NCI-H1930 (cell line): Measurements from ENCODE around the gene UBE2E2.

ENCODE experiments used
- DNase-seq, 2 experiments: peaks; one replicate each; lab custom pipeline; 2025; lab: John Stamatoyannopoulos, UW

Gene UBE2E2

DNA sequence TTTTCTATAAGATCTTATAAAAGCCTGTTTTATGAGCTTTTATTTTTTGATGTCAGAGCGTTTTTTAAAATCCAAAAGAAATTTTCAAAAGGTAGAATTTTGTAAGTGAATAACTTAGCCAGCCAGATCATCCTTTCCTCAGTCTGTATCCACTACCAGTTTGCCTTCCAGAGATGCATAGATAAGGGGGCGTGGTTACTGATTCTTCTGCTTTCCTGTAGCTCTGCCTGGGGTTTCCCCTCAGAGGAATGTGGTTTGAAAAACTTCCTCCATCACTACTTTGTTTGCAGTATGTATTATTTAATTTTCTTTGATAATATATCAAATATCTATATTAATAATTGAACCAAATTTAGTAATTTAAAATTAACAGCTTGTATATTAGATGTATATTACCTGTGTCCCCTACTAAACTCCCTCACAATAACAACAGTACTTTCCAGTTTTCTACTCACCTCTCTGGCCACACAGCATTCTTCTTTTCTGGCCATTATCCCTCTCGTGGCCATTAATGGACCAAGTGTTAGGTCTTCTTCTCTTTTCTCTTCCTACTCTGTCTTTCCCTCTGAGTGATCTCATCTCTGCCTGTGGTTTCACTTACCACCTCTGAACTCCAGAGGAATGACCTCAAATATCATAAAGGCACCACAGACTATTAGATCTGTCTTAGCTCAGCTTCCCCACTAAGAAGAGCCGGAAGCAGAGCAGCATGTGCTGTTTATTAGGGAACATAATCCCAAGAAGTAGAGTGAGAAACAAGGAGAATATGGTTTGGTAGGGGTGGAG is 239.7 kb downstream of the UBE2E2 start:
- DNase-seq: no peak

DNA sequence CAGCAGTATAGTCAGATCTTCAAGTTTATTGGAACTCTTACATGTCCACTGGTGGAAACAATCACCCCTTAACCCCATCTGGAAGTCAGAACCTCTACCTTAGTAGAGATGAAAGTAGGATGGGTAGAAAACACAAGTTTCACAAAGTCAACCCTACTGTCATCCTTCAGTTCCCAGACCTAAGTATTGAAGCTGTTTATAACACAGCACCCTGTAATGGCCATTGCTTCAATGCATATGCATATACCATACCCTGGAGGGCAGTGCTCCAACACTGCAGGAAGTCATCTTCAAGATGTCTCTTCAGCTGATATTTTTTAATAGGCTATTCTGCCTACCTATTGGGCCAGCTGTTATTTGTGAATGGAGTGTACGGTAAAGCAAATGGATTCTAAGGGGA is 241.3 kb downstream of the UBE2E2 start:
- DNase-seq: no peak

DNA sequence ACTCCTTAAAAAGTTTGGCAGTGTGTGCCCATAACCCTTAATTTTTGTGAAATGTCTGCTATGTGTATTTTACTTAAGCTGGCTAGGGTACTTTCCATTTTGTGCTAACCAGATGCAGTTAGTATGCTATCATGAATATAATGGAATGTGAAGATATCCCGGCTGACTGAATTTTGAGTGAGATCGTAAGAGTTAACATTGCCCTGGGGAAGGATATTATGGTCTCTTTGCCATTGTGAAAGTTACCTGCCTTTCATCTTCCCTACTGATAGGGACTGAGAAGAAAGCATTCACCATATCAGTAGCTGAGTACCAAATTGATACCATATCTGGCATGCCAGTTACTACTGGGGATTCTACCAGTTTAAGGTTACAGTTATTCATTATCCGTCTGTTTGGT is 243.2 kb downstream of the UBE2E2 start:
- no peak for DNase-seq

DNA sequence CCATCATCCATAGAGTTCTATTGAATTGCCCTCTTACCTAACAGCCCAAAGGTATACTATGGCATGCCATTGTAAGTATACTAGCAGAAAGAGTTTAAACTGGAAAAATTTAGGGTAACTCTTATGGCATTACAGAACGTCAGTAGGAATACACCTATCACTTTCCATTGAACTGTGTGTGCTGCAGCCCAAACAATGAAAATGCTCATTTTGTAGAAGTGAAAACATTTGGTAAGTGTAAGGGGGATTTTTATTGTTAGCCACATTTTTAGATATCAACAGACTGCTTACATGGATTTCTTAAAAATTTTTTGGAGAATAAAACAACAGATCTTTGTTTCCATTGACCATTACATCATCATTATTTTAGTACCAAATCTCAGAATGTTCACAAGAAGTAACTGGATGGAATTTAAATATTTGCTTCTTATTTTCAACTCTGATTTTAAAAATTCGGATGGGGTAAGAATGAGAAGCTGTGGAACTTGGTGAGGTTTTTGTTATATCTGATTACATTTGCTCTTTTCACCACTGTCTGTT is 245.9 kb downstream of the UBE2E2 start:
- DNase-seq: no peak

DNA sequence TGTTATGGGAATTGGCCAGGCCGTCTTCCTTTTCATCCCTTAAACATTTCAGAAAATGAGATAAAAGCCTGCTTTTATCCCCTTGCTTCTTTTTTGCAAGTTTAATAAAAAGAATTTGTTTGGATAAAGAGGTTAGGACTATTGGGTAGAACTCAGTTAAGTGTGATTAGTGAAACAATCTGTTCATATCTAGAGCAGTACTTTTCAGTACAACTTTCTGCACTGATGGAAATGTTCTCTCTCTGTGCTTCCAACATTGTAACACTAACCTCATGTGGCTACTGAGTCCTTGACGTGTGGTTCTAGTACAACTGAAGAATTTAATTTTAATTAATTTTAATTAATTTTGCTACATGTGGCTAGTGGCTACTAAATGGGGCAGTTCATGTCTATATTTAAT is 246.9 kb downstream of the UBE2E2 start:
- DNase-seq: no peak

DNA sequence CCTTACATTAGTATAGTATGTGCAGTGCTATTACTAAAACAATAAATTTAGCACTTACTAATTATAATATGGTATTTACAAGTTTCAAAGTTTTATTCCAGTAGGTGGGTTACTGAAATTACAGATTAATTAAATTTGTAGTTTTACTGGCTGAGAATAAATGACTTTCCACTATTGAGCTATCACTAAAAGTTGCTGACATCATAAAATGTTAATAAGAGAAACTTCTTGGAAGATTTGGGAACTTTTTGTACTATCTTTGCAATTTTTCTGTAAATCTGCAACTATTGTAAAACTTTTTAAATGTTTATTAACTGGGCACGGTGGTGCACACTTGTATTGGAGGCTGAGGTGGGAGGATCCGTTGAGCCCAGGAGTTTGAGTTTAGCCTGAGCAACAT is 247.7 kb downstream of the UBE2E2 start:
- no peak for DNase-seq

DNA sequence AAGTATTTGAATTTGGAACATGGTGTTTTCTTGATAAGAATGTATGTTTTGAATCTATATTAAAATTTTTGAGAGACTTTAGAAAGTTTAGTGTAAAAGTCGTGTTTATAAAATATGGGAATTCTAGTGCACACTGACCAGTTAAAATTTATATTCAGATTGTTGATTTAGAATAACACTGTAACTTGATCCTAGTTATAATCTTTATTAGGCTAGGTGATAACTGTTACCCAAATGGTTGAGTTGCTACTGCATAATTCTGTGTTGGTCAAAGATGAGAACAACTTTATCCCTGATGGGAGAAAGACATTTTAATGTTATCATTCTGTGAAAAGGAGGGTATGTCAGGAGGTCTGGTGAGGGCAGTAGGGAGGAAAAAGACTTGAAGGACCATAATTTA is 249.3 kb downstream of the UBE2E2 start:
- DNase-seq: no peak

DNA sequence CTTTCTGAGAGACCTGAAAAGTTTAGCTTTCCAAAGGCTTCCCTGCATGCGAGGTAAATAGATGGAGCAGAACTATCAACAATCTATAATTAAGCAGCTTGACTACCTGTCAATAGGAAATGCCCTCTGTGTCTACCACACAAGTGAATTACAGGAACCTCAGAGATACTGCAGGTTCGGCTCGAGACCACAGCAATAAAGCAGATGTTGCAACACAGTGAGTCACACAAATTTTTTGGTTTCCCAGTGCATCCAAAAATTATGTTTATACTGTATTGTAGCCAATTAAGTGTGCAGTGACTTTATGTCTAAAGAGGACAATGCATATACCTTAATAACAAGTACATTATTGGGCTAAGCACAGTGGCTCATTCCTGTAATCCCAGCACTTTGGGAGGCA is 252.0 kb downstream of the UBE2E2 start:
- DNase-seq: no peak

DNA sequence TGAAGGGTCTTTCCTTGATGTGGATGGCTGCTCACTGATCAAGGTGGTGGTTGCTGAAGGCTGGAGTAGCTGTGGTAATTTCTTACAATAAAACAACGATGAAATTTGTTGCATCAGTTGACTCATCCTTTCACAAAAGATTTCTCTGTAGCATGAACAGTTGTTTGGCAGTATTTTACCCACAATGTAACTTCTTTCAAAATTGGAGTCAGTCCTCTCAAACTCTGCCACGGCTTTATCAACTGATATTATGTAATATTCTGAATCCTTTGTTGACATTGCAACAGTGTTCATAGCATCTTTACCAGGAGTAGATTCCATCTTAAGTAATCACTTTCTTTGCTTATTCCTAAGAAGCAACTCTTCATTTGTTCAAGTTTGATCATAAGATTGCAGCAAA is 252.6 kb downstream of the UBE2E2 start:
- no peak for DNase-seq

DNA sequence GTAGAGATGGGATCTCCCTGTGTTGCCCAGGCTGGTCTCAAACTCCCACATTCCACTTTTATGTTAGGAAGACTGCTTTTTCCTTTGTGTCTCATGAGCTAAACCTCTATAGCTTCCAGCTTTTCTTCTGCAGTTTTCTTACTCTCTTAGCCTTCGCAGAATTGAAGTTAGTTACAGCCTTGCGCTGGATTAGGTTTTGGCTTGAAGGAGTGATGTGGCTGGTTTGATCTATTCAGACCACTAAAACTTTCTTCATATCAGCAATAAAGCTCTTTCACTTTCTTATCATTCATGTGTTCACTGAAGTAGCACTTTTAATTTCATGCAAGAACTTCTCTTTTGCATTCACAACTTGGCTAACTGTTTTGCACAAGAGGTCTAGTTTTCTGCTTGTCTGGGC is 254.6 kb downstream of the UBE2E2 start:
- no peak for DNase-seq

DNA sequence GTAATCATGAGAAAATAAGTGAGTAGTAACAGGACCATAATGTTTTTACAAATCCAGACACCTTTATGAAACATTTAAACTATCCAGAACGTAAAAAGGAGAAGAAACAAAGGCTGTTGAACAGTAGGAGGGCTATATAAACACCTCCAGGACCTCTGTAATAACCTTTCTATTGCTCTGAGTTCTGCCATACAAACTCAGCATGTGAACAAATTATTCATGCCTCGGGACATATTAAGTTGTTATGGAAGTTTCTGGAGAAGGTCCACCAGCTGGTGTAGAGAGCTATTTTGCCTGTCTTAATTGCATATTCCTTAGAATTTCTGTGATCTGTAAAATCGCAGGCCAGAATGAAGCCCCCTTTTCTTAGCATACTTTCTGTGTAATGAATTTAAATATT is 256.3 kb downstream of the UBE2E2 start:
- no peak for DNase-seq

DNA sequence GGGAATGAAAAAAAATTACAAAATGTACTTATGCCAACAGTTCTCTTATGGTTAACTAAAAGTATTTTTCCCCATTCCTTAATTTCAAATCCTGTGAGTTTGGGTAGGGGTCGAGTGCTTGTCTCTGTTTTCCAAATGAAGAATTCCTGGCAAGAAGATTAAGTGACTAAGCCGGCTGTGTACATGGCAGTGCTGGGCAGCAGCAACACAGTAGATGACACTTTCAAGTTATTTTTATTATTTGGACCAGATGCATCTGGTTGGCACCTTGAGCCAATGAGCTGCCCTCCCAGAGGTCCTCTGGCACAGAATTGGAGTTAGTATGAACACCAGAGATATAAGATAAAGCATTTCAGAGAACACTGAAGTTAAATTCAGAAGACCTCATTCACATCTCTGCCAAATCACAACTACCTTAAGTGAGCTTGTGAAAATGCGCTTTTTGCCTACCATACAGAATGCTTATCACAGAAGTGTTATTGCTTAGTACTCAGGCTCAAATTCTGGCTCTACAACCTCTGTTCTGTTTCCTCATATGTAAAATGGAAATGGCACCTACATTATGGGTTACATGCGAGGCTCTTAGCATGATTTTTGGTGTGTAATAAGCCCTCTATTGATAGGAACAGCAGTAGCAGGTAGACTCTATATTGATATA is 256.9 kb downstream of the UBE2E2 start:
- DNase-seq: no peak

DNA sequence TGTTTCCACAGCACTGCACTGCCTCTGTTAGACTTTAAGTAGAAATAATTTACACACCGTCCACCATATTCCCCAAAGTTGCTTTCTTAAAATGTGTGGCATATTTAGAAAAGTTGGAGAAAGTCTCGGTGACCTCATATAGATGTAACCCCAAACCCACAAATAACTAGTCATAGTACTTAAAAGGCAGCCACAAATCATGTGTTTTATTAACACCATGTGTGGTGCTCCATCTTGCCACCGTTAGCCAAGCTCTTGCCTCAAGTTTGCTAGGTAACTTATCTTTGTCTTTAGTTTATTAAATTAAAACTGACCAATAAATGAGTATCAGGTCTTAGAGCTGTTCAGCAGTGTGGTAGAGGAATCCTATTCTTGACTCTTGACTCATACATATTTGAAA is 257.9 kb downstream of the UBE2E2 start:
- DNase-seq: no peak

DNA sequence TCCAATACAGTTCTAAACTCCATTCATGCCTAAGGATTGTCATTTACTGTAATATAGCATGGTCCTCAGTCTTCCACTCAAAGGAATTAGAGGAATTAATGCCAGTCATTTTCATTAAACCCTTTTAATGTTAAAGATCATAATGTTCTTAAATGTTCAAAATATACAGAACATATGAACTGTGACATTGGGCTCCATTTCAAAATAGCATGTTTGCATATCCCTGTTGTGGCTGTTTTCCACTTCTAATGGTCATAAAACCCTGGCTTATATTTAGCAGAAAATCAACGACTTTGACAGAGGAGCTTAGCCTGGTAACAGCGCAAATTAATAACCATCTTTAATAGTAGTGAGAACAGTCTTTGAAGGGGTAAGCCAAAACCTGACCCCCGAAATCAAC is 260.7 kb downstream of the UBE2E2 start:
- DNase-seq: no peak

DNA sequence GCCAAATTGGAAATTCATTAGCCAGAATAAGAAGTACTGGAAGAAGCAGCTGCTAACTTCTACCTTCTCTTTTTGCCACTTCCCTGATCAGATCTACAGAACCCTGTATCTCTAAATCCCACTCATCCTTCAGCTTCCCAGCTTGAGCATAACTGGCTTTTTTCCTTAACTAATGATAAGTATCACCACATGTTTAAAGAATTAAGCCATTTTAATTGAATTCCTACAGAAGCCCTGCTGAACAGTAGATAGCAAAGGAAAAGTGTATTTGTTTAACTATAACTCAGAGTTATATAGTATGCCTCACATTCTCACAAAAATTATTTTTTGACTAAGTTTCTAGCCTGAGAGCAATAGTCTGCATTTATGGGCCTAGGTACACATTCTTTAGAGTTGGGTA is 262.4 kb downstream of the UBE2E2 start:
- no peak for DNase-seq

DNA sequence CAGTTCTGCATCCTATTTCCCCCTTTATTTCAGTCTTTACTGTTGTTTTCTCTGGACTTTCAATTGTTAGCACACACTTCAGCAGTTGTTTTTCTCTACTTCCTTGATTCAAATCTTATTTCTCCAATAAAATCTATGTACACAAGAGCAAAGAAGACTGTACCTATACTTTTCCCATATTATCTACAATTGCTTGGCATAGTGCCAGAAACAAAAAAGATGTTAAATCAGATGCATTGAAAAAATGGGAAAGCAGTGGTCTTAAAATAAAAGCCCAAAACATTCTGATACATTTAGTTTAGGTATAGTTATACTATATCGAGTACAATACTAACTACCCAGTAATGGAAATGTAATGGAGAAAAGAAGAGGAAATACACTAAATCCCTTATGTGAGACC is 265.1 kb downstream of the UBE2E2 start:
- DNase-seq: no peak

DNA sequence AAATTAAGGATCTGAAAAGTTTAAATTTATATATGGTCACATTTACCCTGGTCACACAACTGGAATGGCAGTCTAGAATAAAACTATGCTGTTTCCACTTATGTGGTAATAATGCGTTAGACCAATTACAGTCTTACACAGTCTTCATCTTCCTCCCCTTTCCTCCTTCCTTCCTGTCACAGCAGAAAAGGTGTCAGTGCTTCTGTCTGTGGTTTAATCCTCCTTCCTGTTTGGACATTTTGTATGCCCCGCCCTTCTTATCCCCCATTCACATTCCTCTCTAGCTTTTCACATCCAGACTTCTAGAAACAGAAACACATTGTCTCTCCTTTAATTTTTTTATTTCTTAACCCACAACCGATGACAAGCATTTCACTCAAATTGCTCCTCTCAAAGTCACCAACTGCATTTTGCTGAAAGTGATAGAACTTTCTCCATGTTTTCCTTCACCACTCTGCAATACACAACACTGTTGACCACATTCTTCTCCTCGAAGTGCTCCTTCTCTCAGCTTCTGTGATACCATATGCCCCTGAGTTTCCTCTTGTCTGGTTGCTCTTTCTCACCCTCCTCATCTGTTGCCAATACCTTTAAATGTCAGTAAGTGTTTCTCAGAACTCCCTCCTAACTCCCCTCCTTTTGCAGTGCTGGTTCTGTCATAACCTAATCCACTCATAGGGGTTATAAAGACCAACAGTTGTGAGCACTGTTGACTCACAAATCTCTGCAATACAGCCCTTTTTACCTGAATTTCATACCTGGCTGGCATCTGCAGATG is 271.6 kb downstream of the UBE2E2 start:
- no peak for DNase-seq

DNA sequence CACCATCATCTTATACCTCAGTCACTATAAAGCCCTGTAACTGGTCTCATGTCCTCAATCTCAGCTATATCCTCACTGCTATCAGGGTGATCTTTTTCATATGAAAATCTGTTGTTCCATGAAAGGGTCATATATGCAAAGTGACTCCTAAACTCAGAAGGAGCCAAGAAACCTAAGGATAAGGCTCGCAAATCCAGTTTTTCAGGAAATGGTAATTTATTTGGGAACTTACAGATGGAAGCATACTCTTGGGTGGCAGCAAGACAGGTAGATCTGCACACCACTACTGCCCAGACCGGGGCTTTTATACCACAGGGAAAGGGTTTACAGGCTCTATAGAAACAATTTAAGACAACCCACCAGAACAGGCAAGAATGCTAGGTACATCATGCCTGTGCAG is 272.3 kb downstream of the UBE2E2 start:
- DNase-seq: no peak

DNA sequence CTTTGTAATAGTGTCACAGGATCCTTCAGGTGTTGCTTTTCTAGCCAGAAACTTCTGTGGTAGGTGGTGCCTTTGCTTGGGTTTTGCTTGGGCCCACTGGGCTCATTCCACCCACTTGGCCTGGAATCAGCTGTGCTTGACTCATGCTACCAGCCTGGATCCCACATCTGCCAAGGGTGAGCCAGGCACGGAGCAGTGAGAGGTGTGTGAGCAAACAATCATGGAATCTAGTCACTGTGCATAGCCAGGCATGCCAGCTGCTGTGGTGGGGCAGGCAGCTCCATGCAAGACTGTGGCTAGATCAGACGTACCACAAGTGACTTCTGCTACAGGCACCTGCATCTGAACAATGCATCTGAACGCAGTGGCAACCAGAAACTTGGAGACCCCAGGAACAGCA is 275.9 kb downstream of the UBE2E2 start:
- DNase-seq: no peak

DNA sequence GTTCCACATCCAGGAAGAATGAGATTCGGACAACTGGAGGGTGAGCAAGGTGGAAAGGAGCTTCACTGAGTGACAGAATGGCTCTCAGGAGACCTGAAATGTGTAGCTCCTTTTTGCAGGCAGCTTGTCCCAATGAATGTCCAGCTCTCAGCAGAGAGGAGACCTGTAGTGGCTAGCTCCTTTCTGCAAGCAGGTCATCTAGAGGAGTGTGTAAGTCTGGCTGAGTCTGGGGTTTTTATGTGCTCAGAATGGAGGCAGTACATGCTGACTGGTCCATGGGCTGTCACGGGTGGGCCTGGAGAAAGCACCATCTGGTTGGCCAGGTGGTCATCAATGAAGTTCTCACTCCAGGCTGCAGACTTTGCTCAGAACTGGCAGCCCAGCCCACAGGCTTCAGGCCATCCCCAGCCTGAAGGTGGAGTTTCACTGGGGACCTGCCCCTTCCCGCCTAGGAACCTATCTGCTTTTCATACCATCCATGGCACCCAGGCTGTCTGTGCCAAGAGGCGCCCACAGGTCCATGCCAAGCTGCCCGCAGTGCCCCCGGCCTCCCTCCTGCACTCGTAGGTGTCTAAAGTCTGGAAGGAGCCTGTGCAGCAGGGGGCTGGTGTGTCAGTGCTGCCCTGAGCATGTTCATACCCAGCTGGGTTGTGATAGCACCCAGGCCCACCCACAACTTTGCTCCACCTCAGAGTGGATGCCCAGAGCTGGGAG is 276.6 kb downstream of the UBE2E2 start:
- DNase-seq: no peak

DNA sequence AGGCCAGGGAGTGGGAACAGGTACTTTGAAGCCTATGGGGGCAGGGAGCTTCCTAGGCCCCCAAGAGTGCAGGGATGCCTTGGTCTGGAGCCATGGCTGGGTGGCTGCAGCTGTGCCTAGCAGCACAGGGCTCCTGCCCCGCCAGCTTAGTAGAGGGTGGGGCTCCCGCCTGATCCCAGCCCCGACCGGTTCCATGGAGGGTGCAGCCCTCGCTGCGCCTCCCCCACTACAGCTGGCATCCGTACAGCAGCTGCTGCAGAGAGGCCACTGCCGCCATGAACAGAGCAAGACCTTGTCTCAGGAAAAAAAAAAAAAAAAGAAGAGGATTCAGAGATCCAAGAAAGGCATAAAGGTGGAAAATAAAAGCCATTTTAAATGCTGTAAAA is 277.2 kb downstream of the UBE2E2 start:
- DNase-seq: no peak

DNA sequence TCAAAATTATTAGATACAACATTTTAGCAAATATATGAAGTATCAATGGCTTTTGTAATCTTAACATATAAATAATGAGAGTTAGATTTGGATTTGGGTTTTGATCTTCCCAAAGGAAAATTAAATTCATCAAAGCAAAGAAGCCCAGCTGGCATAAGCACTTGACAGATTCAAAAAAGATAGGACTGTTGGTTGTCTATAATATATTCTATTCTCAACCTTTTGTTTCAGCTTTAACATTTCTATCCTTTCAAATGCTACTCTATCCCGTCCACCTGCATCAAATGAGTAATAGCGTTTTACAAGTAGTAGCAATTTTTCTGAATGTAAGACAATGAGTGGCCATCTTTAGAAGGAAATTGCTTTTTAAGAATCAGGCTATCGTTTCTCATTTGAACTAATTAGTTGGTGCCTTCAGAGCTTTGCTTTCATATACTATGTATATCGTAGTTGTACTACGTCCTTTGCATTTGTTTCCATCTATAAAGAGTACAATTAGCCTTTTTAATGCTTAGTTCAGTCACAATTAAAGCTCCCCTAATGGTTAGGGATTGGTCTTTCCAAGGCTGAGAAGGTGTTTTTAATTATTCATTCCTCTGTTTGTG is 278.0 kb downstream of the UBE2E2 start:
- DNase-seq: no peak
